Muscle layer of duodenum (tissue), 2 donors: ENCODE data around the gene FNDC3B.

Experiments used
- H3K27ac ChIP-seq: one replicate; pipeline ENCODE4 v1.7.0; 2013; ENCODE audit warnings: mild to moderate bottlenecking, low read length
- H3K27me3 ChIP-seq: one replicate; pipeline ENCODE4 v1.7.0; 2013; ENCODE audit warnings: low read depth, mild to moderate bottlenecking, control low read depth, low read length
- H3K36me3 ChIP-seq, 2 donors: one replicate each; pipeline ENCODE4 v1.7.0; 2013; ENCODE audit warnings: low read length in 2 of 2, control low read depth in 1 of 2, mild to moderate bottlenecking in 1 of 2; ENCODE audit not compliant: insufficient read depth in 2 of 2, control insufficient read depth in 1 of 2
- H3K4me1 ChIP-seq, 2 donors: one replicate each; pipeline ENCODE4 v1.7.0; 2013; ENCODE audit warnings: low read length in 2 of 2, mild to moderate bottlenecking in 2 of 2, control low read depth in 1 of 2, moderate library complexity in 1 of 2; ENCODE audit not compliant: insufficient read depth in 2 of 2, control insufficient read depth in 1 of 2
- H3K4me3 ChIP-seq, 2 donors: one replicate each; pipeline ENCODE4 v1.7.0; 2013; ENCODE audit warnings: low read length in 2 of 2, low read depth in 1 of 2, mild to moderate bottlenecking in 1 of 2
- H3K9me3 ChIP-seq, 2 donors: one replicate each; pipeline ENCODE4 v1.7.0; 2013; ENCODE audit warnings: low read length in 2 of 2, control low read depth in 1 of 2, mild to moderate bottlenecking in 1 of 2; ENCODE audit not compliant: control insufficient read depth in 1 of 2
- donor health status: healthy.

The FNDC3B gene

DNA sequence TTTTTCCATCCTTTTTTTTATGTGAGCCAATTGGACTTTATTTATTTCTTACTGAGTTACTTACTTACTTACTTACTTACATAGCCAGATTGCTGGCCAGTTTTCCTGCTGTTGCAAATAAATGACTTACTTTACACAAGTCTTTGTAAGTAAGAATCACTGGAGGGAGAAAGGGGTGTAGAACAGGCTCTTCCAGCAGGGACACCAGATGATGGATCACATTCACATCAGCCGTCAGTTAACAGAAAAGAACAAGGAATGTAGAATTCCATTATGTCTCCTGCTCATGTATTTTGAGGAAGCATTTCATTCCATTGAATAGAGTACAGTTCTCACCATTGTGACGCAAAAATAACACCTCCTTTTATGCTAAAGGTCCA, 188.6 kb downstream of the FNDC3B start:
- Histone ChIP-seq H3K27ac (no peak overlapping the region), H3K4me1 (peaks cover 0 to 19% of the 10 kb centered on the region in 2 donors), H3K9me3 (no peaks in the 10 kb centered on the region), H3K27me3 (no peaks in the 10 kb centered on the region), H3K4me3 (no peak overlapping the region), H3K36me3 (peaks cover 7 to 12% of the 10 kb centered on the region in 2 donors)

DNA sequence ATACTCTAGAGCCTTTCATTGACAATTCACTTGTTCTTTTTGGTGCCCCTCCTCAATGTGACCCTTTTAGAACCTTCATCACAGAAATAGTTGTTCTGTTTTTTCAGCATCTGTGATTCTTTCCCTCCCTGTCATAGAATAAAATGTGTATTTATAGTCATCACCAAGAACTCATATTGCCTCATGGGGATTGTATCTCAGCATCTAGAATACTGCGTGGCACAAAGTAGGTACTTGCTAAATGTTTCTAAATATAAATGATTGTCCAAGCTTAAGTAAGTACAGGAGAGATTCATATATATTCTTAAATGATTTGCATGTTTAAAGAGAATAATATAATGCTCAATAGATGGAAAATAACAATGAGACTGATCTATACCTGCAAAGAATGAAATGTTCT, 190.1 kb downstream of the FNDC3B start:
- Histone ChIP-seq H3K36me3 (peaks cover 7 to 12% of the 10 kb centered on the region in 2 donors), H3K27me3 (no peaks in the 10 kb centered on the region), H3K4me3 (no peak overlapping the region), H3K4me1 (peaks cover 0 to 19% of the 10 kb centered on the region in 2 donors), H3K9me3 (no peaks in the 10 kb centered on the region), H3K27ac (no peak overlapping the region)

GRCh38 chr3:172231318-172231901, 192.0 kb downstream of the FNDC3B start:
- Histone ChIP-seq H3K27ac (no peak overlapping the region), H3K4me3 (no peak overlapping the region), H3K27me3 (no peaks in the 10 kb centered on the region), H3K36me3 (peaks cover 7 to 12% of the 10 kb centered on the region in 2 donors), H3K4me1 (peaks cover 0 to 11% of the 10 kb centered on the region in 2 donors), H3K9me3 (no peaks in the 10 kb centered on the region)

DNA sequence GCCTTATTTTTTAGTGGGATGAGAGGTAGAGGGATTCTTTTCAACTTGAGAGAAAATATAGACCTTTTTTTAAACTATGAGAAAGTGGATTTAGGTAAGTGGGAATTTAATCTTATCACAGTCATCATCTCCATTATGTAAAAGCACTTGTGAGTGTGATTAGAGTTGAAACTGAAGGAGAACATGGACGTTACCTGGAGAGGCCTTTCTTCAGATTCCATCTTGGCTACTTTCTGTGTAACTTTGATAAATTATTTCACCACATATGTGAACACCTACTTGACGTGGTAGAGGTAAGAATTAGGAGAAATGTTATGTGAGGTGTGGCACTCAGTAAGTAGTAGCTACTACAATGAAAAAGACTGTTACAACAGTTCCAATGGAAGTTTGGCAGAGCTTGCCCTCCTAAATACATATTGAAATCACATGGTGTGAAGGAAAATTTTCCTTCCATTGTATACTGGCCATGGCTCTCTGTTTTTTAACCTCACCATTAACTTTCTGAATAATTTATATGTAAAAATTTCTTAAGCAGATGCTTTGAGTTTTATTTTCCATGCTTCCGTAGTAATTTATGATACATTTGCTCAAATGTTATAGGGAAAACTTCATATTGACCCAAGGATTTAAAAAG, 193.3 kb downstream of the FNDC3B start:
- Histone ChIP-seq H3K4me3 (no peak overlapping the region), H3K4me1 (peaks cover 0 to 6% of the 10 kb centered on the region in 2 donors), H3K9me3 (no peaks in the 10 kb centered on the region), H3K36me3 (peaks cover 0 to 4% of the 10 kb centered on the region in 2 donors), H3K27ac (no peak overlapping the region), H3K27me3 (no peaks in the 10 kb centered on the region)

DNA sequence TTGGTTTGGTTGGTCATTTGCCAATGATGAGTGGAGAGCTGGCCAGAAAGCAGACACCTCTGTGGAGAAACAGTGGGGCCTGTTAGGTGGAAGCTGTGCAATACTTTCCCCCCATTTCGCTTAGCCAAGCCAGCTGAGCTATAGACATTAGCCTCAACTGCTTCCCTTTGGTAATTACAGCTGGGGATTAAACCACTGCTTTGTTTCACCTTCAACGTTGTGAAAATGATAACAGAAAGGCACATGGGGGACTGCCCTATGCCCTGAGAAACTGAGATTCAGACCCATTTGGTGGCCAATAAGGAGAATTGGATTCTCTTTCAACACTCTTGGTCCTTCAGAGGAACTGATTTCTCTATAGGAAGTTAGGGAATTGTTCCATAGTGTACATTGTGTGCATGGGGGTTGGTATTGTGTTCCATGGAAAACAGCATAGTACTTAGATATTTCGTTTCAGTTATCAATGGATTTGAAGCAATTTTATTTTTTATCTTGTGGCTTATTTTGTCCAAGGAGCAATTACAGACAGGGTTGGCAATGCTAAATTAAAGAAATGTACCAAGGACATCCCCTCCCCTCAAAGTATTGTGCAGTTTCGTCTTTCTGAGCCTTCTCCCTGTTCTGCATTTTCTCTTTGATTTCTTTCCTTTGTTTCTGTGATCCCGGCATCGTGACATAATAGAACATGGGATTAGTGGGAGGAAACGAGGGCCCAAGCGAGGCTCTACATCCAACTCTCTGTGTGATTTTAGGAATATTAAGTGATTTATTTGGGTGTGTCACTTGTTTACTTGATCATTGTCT, 194.3 kb downstream of the FNDC3B start:
- H3K27me3 ChIP-seq, result no peaks in the 10 kb centered on the region
- H3K4me1 ChIP-seq, result no peaks in the 10 kb centered on the region
- no peak overlapping the region for H3K27ac ChIP-seq
- no peaks in the 10 kb centered on the region for H3K36me3 ChIP-seq
- no peaks in the 10 kb centered on the region for H3K9me3 ChIP-seq
- no peak overlapping the region for H3K4me3 ChIP-seq

DNA sequence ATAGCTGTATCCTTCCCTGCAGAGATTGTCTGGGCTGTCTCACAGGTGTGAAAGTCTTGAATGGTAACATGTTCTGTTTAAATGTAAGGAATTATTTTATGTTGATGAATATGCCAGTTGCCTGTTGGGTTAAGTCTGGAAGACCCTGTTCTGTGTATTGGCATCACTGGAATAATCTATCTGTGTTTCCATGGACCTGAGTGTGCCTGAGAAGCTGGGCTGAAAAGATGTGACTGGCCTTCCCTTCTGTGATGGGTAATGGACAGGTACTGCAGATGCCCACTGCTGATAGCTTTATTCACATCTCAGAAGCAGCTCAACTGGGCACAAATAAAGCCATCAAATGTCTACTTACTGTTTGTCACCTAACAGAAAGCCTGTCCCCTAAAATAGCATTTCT, 196.3 kb downstream of the FNDC3B start:
- no peaks in the 10 kb centered on the region for H3K9me3 ChIP-seq

GRCh38 chr3:172236771-172237742, 197.7 kb downstream of the FNDC3B start:
- Histone ChIP-seq H3K4me3 (no peak overlapping the region), H3K27ac (no peak overlapping the region), H3K9me3 (no peaks in the 10 kb centered on the region), H3K4me1 (peaks cover 0 to 4% of the 10 kb centered on the region in 2 donors), H3K27me3 (no peaks in the 10 kb centered on the region), H3K36me3 (no peaks in the 10 kb centered on the region)

More for the DNA sequence above, 196.3 kb downstream of the FNDC3B start:
- H3K27me3 ChIP-seq, result no peaks in the 10 kb centered on the region
- H3K27ac ChIP-seq, result no peak overlapping the region
- H3K4me1 ChIP-seq, result peaks cover 0 to 4% of the 10 kb centered on the region in 2 donors
- no peak overlapping the region for H3K4me3 ChIP-seq
- H3K36me3 ChIP-seq, result no peaks in the 10 kb centered on the region

DNA sequence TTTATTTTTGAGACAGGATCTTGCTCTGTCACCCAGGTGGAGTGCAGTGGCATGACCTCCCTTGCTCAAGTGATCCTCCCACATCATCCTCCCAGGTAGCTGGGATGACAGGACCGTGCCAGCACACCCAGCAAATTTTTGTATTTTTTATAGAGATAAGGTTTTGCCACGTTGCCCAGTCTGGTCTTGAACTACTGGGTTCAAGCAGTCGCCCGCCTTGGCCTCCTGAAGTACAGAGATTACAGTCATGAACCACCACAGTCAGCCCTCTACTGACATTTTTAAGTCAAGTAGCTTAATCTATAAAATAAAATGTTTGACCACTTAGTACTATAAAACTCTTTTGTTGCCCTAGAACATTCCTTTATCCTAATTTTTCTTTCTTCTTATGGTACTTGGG, 198.8 kb downstream of the FNDC3B start:
- H3K27ac ChIP-seq, result no peak overlapping the region
- no peak overlapping the region for H3K4me3 ChIP-seq
- H3K36me3 ChIP-seq, result no peaks in the 10 kb centered on the region
- peaks cover 0 to 4% of the 10 kb centered on the region in 2 donors for H3K9me3 ChIP-seq
- no peaks in the 10 kb centered on the region for H3K27me3 ChIP-seq
- peaks cover 0 to 4% of the 10 kb centered on the region in 2 donors for H3K4me1 ChIP-seq

DNA sequence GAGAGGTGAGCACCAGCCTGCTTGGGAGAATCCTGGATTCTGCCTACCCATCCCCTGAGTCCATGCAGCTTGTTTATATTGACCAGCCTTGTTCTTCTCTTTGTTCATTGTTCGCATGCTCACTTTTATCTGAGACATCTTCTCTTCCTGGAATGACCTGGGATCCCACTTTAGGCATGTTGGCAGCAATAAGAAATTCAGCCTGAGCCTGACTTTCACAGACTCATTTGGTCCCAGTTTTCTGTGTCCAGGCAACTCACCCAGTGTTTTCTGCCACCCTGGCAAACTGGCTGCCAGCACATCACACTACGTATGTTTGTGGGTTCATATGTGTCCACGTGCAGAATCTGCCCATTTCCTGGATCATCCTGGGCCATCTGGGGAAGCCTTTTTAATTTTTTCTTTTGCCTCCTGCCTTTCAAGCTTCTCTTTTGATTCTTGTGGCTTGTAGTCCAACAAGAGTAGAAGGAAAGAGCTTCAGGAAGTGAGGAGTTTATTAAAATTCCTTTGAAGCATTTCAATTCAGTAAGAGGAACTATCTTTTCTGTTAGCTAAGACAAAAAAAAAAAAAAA, 199.9 kb downstream of the FNDC3B start:
- Histone ChIP-seq H3K27ac (no peak overlapping the region), H3K36me3 (no peaks in the 10 kb centered on the region), H3K9me3 (peaks cover 0 to 4% of the 10 kb centered on the region in 2 donors)

DNA sequence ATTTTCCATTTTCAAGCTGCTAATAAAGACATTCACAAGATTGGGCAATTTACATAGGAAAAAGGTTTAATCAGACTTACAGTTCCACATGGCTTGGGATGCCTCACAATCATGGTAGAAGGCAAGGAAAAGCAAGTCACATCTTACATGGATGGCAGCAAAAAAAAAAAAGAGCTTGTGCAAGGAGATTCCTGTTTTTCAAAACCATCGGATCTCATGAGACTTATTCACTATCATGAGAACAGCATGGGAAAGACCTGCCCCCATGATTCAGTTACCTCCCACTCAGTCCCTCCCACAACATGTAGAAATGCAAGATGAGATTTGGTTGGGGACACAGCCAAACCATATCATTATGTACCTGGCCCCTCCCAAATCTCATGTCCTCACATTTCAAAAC, 202.0 kb downstream of the FNDC3B start:
- H3K36me3 ChIP-seq, result no peaks in the 10 kb centered on the region
- H3K4me3 ChIP-seq, result no peak overlapping the region
- peaks cover 6 to 14% of the 10 kb centered on the region in 2 donors for H3K4me1 ChIP-seq
- peaks cover 0 to 4% of the 10 kb centered on the region in 2 donors for H3K9me3 ChIP-seq
- H3K27me3 ChIP-seq, result no peaks in the 10 kb centered on the region
- no peak overlapping the region for H3K27ac ChIP-seq

More for the DNA sequence above, 199.9 kb downstream of the FNDC3B start:
- Histone ChIP-seq H3K4me1 (peaks cover 0 to 4% of the 10 kb centered on the region in 2 donors), H3K27me3 (no peaks in the 10 kb centered on the region), H3K4me3 (no peak overlapping the region)
